GM10847 (cell line): ENCODE results near the gene NLGN2.

Source experiments
- POLR2A ChIP-seq: IDR thresholded peaks from 2 replicates; pipeline ENCODE4 v1.6.1; 2011; ENCODE audit not compliant: insufficient read length; ENCODE audit errors: extremely low read depth

NLGN2 gene

GRCh38 chr17:7419819-7420610 lies 12.4 kb downstream of the NLGN2 start, which contains the start of gene SPEM1:
Gene SPEM1 (plus strand): TSS chr17:7420324. CDS start chr17:7420385, 61 bp downstream.
- TF ChIP-seq POLR2A, result no peak

- no peak for TF ChIP-seq POLR2A
These were observed 13.5 kb downstream of the NLGN2 start for GRCh38 chr17:7421186-7421585.

- TF ChIP-seq POLR2A, result no peak
These were observed 16.0 kb downstream of the NLGN2 start for GRCh38 chr17:7423679-7424078.

GRCh38 chr17:7425316-7425715 lies 17.7 kb downstream of the NLGN2 start, which contains the start of gene SPEM2:
Gene SPEM2 (plus strand): TSS chr17:7425616. CDS start chr17:7425689, 73 bp downstream.
- TF ChIP-seq POLR2A, result no peak

GRCh38 chr17:7425756-7426155 lies 18.1 kb downstream of the NLGN2 start:
- TF ChIP-seq POLR2A, result no peak

- no peak for TF ChIP-seq POLR2A
These were observed 18.7 kb downstream of the NLGN2 start for GRCh38 chr17:7426203-7426863.

GRCh38 chr17:7426896-7427489 lies 19.3 kb downstream of the NLGN2 start:
- TF ChIP-seq POLR2A, result no peak

GRCh38 chr17:7427549-7427948 lies 19.9 kb downstream of the NLGN2 start:
- no peak for TF ChIP-seq POLR2A

GRCh38 chr17:7428557-7428956 lies 20.9 kb downstream of the NLGN2 start, which contains the start of gene SPEM3:
Gene SPEM3 (plus strand): TSS chr17:7428857. CDS start chr17:7428903, 46 bp downstream.
- no peak for TF ChIP-seq POLR2A

- TF ChIP-seq POLR2A, result no peak
These were observed 22.1 kb downstream of the NLGN2 start for GRCh38 chr17:7429722-7430121.

- TF ChIP-seq POLR2A, result no peak
These were observed 23.6 kb downstream of the NLGN2 start for GRCh38 chr17:7431231-7431630.

- no peak for TF ChIP-seq POLR2A
These were observed 24.7 kb downstream of the NLGN2 start for GRCh38 chr17:7432296-7432695.

GRCh38 chr17:7435676-7436555 lies 28.3 kb downstream of the NLGN2 start:
- TF ChIP-seq POLR2A, result no peak

- no peak for TF ChIP-seq POLR2A
These were observed 29.1 kb downstream of the NLGN2 start for GRCh38 chr17:7436556-7437368.
